Transverse colon (tissue), 4 donors: ENCODE results near the gene RBFA. TPM values are rescaled to one million over a fixed set of nuclear protein-coding genes. Genes with fewer than 3 reads are reported as not detected.

Experiments used
- DNase-seq: peaks from one replicate; pipeline ENCODE4 v3.0.0-alpha.2; 2019
- H3K27ac ChIP-seq, 4 donors: fragments of 200-600 bp; sonication (generic); 2 replicates each; pipeline ENCODE4 v1.5.1; 2016 to 2018; ENCODE audit warnings: inconsistent platforms in 4 of 4
- H3K27me3 ChIP-seq: fragments of 200-600 bp; sonication (generic); 2 replicates; pipeline ENCODE4 v1.5.1; 2017; ENCODE audit warnings: inconsistent platforms
- H3K36me3 ChIP-seq, 4 donors: fragments of 200-600 bp; sonication (generic); 2 replicates each; pipeline ENCODE4 v1.5.1; 2017 to 2019; ENCODE audit warnings: inconsistent platforms in 4 of 4
- H3K4me1 ChIP-seq, 4 donors: fragments of 200-600 bp; sonication (generic); 2 replicates each; pipeline ENCODE4 v1.5.1; 2017 to 2020; ENCODE audit warnings: inconsistent platforms in 4 of 4
- H3K4me3 ChIP-seq, 4 donors: fragments of 200-600 bp; sonication (generic); 1 replicate in 1 of 4; 2 replicates in 3 of 4; pipeline versions ENCODE4 v1.5.1 to v1.6.1; 2017 to 2019; ENCODE audit warnings: inconsistent platforms in 4 of 4
- H3K9me3 ChIP-seq, 2 donors: fragments of 200-600 bp; sonication (generic); 2 replicates each; pipeline ENCODE4 v1.5.1; 2017 to 2019; ENCODE audit warnings: inconsistent platforms in 2 of 2
- CTCF ChIP-seq, 5 experiments: fragments of 200-600 bp in 3 of 5; fragments of 450-650 bp in 2 of 5; sonication (generic) in 3 of 5; IDR thresholded peaks; 1 replicate in 2 of 5; 2 replicates in 3 of 5; pipeline ENCODE4 v1.5.1; 2016 to 2017; ENCODE audit warnings: antibody characterized with exemption in 5 of 5, inconsistent platforms in 3 of 5, mild to moderate bottlenecking in 2 of 5, moderate library complexity in 1 of 5
- EP300 ChIP-seq: sonication (generic); formaldehyde crosslinking; IDR thresholded peaks from one replicate; pipeline ENCODE4 v1.6.1; 2017; ENCODE audit warnings: antibody characterized with exemption, low read depth
- POLR2A ChIP-seq: fragments of 450-650 bp; IDR thresholded peaks from one replicate; pipeline ENCODE4 v1.6.1; 2016; ENCODE audit warnings: antibody characterized with exemption, mild to moderate bottlenecking, moderate library complexity
- POLR2AphosphoS5 ChIP-seq, 3 donors: sonication (generic); formaldehyde crosslinking; IDR thresholded peaks; one replicate each; pipeline ENCODE4 v1.6.1; 2016; ENCODE audit warnings: antibody characterized with exemption in 3 of 3
- WGBS, 2 donors: methylation state at CpG; one replicate each; pipeline ENCODE4 v1.1.5; 2018; ENCODE audit warnings: low coverage in 1 of 2; 5-methylcytosine and 5-hydroxymethylcytosine counted together
- in situ Hi-C, 4 donors: fragments of 200-750 bp; cut with MboI; loops; one replicate each; pipeline versions ENCODE4 v1.15.0 to v1.15.1; 2017; ENCODE audit warnings: low sequenced_read_pairs in 3 of 4, low pct_ligation_motif_present in 1 of 4, low pct_unique_long_range_greater_than_20kb in 1 of 4
- intact Hi-C: fragments of 100-400 bp; cut with DNase I; formaldehyde crosslinking; loops from one replicate; pipeline ENCODE4 v1.15.1; 2023; ENCODE audit warnings: low total_unique reads
- total RNA-seq, 4 donors: library from RNA; depleted of rRNA; stranded (reverse); fragments of >200 nt; gene quantifications; one replicate each; pipeline ENCODE4 v1.1.0, GENCODE V29; 2016

Gene RBFA
- total RNA-seq, 4 donors from 2014 or later, result 5.6 to 35.1 (median 25.8) TPM

- Histone ChIP-seq H3K9me3 (no peaks in the 10 kb centered on the region), H3K4me1 (no peaks in the 10 kb centered on the region), H3K36me3 (peaks cover 0 to 3% (median 0%) of the 10 kb centered on the region in 4 donors), H3K27me3 (no peaks in the 10 kb centered on the region), H3K4me3 (no peak overlapping the region), H3K27ac (no peak overlapping the region)
- in situ Hi-C loops (no loop called here), intact Hi-C loops (no loop called here)
- 92 to 98% methylated on average over 8 of the region's 8 CpGs for WGBS, 2 donors
- DNase-seq, result no peak
- TF ChIP-seq POLR2A, result no peak
Measured at GRCh38 chr18:80046011-80046410, 11.8 kb downstream of the RBFA start.

- TF ChIP-seq POLR2AphosphoS5 (IDR thresholded peaks at IDR 0.05), result no peak
- in situ Hi-C loops, result no loop called here
- Histone ChIP-seq H3K9me3 (no peaks in the 10 kb centered on the region), H3K27me3 (no peaks in the 10 kb centered on the region), H3K4me3 (no peak overlapping the region), H3K36me3 (peaks cover 0 to 3% (median 0%) of the 10 kb centered on the region in 4 donors), H3K4me1 (no peaks in the 10 kb centered on the region), H3K27ac (no peak overlapping the region)
- whole genome bisulfite sequencing, 2 donors, result 96 to 100% methylated on average over 3 to 16 of the region's 16 CpGs
- intact Hi-C loops, result no loop called here
- DNase-seq, result no peak
Measured at GRCh38 chr18:80046431-80046830, 12.2 kb downstream of the RBFA start.

GRCh38 chr18:80046961-80047541 lies 12.8 kb downstream of the RBFA start:
- TF ChIP-seq POLR2AphosphoS5 (IDR thresholded peaks at IDR 0.05) (no peak), POLR2A (no peak), CTCF (IDR thresholded peaks at IDR 0.05) (no peak), EP300 (no peak)
- H3K27me3 ChIP-seq, result no peaks in the 10 kb centered on the region
- in situ Hi-C loops, result no loop called here

GRCh38 chr18:80050797-80051196 lies 16.6 kb downstream of the RBFA start:
- H3K27ac ChIP-seq, result no peak overlapping the region
- no peak for TF ChIP-seq POLR2AphosphoS5 (IDR thresholded peaks at IDR 0.05)
- TF ChIP-seq EP300, result no peak
- no peak for TF ChIP-seq POLR2A
- no peak for TF ChIP-seq CTCF (IDR thresholded peaks at IDR 0.05)
- no peaks in the 10 kb centered on the region for H3K27me3 ChIP-seq
- no peaks in the 10 kb centered on the region for H3K36me3 ChIP-seq
- no peak for DNase-seq
- no peak overlapping the region for H3K4me3 ChIP-seq
- 97 to 100% methylated on average over 4 to 6 of the region's 6 CpGs for WGBS, 2 donors
- intact Hi-C loops, result no loop called here
- in situ Hi-C loops, result no loop called here
- H3K9me3 ChIP-seq, result peaks cover 21 to 23% of the 10 kb centered on the region in 2 donors
- H3K4me1 ChIP-seq, result no peaks in the 10 kb centered on the region

More at GRCh38 chr18:80046961-80047541, 12.8 kb downstream of the RBFA start:
- 84 to 96% methylated on average over 7 to 10 of the region's 10 CpGs for WGBS, 2 donors
- Histone ChIP-seq H3K27ac (no peak overlapping the region), H3K36me3 (peaks cover 0 to 3% (median 0%) of the 10 kb centered on the region in 4 donors), H3K4me1 (no peaks in the 10 kb centered on the region), H3K4me3 (no peak overlapping the region), H3K9me3 (peaks cover 0 to 5% of the 10 kb centered on the region in 2 donors)
- intact Hi-C loops, result no loop called here
- no peak for DNase-seq

- H3K36me3 ChIP-seq, result no peaks in the 10 kb centered on the region
- no peaks in the 10 kb centered on the region for H3K4me1 ChIP-seq
- H3K27me3 ChIP-seq, result no peaks in the 10 kb centered on the region
- no peak for TF ChIP-seq POLR2AphosphoS5 (IDR thresholded peaks at IDR 0.05)
- no peak for TF ChIP-seq EP300
- no peak for TF ChIP-seq CTCF (IDR thresholded peaks at IDR 0.05)
- no peak for TF ChIP-seq POLR2A
- DNase-seq, result no peak
- 88 to 98% methylated on average over 2 of the region's 2 CpGs for WGBS, 2 donors
- H3K27ac ChIP-seq, result no peak overlapping the region
- intact Hi-C loops (no loop called here), in situ Hi-C loops (no loop called here)
- peaks cover 29 to 41% of the 10 kb centered on the region in 2 donors for H3K9me3 ChIP-seq
- H3K4me3 ChIP-seq, result no peak overlapping the region
Measured at GRCh38 chr18:80056095-80056494, 21.9 kb downstream of the RBFA start.
